Activated naive CD8-positive, alpha-beta T cell (primary cell): Measurements from ENCODE around the gene NCBP3.

Experiments
- H3K27ac Mint-ChIP-seq: one replicate; pipeline ENCODE4 v1.8.0; 2021; ENCODE audit warnings: mixed read lengths
- H3K27me3 Mint-ChIP-seq: one replicate; pipeline ENCODE4 v1.8.0; 2021; ENCODE audit warnings: mixed read lengths
- H3K36me3 Mint-ChIP-seq: one replicate; pipeline ENCODE4 v1.8.0; 2021; ENCODE audit warnings: mixed read lengths
- H3K4me1 Mint-ChIP-seq: one replicate; pipeline ENCODE4 v1.8.0; 2021; ENCODE audit warnings: low read depth, mixed read lengths
- H3K4me3 Mint-ChIP-seq: one replicate; pipeline ENCODE4 v1.8.0; 2021; ENCODE audit warnings: mild to moderate bottlenecking, mixed read lengths
- H3K9me3 Mint-ChIP-seq: one replicate; pipeline ENCODE4 v1.8.0; 2021; ENCODE audit warnings: low read depth, mixed read lengths

Gene NCBP3

GRCh38 chr17:3887394-3887793 is 41.3 kb upstream of the NCBP3 start:
- no peaks in the 10 kb centered on the region for H3K27me3 Mint-ChIP-seq
- H3K4me3 Mint-ChIP-seq, result peak overlapping the region; percentile 61
- peaks cover 40% of the 10 kb centered on the region for H3K4me1 Mint-ChIP-seq
- H3K36me3 Mint-ChIP-seq, result no peaks in the 10 kb centered on the region
- no peaks in the 10 kb centered on the region for H3K9me3 Mint-ChIP-seq
- peak overlapping the region; percentile 80 for H3K27ac Mint-ChIP-seq

- Mint-ChIP-seq H3K9me3 (no peaks in the 10 kb centered on the region), H3K27me3 (no peaks in the 10 kb centered on the region), H3K4me1 (peaks cover 40% of the 10 kb centered on the region), H3K4me3 (peak overlapping the region; percentile 61), H3K27ac (peak overlapping the region; percentile 80), H3K36me3 (no peaks in the 10 kb centered on the region)
Observed at GRCh38 chr17:3886776-3887175, 40.7 kb upstream of the NCBP3 start.

DNA sequence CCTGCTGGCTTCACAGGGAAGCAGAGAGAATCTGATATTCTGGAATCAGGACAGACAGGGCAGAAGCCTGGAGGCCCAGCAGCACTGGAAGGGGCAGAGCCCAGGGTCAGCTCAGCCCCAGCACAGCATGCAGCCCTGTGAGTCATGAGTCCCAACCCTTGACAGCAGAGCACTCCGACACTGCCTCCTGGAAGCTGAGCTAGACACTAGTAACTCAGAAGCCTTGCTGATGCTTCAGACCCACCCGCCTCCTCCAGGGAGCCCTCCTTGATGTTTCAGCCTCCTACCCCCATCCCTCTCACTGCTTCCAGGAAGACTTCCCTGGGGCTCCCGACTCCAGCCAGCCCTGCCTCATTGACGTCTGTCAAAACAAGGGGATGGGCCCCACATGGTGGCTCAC is 39.9 kb upstream of the NCBP3 start:
- no peak overlapping the region for H3K4me3 Mint-ChIP-seq
- peaks cover 32% of the 10 kb centered on the region for H3K4me1 Mint-ChIP-seq
- H3K27ac Mint-ChIP-seq, result no peak overlapping the region
- H3K9me3 Mint-ChIP-seq, result no peaks in the 10 kb centered on the region
- H3K27me3 Mint-ChIP-seq, result no peaks in the 10 kb centered on the region
- no peaks in the 10 kb centered on the region for H3K36me3 Mint-ChIP-seq

DNA sequence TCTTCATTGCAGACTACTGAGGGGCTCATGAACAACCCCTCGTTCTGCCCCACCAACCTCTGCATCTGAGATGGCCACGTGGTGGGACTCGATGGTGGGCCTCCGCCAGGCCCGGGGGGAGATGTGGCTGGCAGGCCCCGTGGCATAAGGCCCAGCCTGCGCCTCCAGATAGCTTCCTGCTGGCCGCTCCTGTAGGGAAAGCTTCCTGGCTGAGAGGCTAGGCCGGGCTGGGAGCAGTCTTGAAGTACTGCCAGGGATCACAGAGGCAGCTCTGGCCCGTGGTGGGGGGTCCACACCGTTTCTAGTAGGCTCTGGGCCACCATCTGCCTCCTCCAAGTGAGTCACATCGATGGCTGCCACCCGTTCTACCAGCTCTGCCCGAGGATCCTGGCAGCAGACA is 39.2 kb upstream of the NCBP3 start:
- Mint-ChIP-seq H3K27me3 (no peaks in the 10 kb centered on the region), H3K4me1 (peaks cover 26% of the 10 kb centered on the region), H3K27ac (no peak overlapping the region), H3K36me3 (no peaks in the 10 kb centered on the region), H3K4me3 (no peak overlapping the region), H3K9me3 (no peaks in the 10 kb centered on the region)

DNA sequence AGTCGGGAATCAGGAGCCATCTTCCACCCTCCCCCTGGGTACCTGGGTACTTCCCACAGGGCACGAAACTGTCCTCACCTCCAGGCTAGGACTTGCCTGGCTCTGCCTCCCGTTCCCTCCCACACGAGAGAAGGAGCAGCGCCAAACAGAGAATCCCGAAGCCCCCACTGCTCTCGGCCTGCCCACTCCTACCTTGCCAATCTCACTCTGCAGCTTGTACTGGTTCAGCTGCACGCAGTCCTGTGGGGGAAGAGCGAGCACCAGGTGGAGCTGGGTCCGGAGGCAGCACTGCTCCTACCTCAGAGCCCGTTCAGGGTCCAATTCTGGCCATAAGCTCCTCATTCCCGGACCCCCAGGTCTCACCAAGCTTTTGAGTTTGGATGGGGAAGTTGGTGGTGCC is 38.1 kb upstream of the NCBP3 start:
- H3K4me1 Mint-ChIP-seq, result peaks cover 24% of the 10 kb centered on the region
- H3K36me3 Mint-ChIP-seq, result peaks cover 2% of the 10 kb centered on the region
- no peak overlapping the region for H3K4me3 Mint-ChIP-seq
- no peak overlapping the region for H3K27ac Mint-ChIP-seq
- no peaks in the 10 kb centered on the region for H3K9me3 Mint-ChIP-seq
- no peaks in the 10 kb centered on the region for H3K27me3 Mint-ChIP-seq

DNA sequence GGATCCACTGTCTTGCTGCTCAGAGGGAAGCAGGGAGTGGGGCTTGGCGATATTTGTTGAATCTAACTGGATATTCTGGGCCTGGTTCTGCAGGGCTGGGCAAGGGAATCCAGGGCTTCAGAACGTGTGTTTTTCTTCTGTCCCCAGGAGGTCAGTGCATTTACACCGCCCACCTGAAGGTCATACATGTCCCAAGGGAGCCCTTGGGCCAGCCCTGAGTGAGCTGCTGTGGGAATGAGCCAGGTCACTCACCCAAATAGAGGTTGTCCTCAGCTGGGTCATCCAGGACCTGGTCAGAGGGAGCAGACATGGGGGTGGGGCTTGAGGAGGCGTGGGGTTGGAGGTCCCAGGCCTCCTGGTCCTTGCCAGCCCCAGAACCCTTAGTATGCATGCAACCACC is 36.2 kb upstream of the NCBP3 start:
- no peak overlapping the region for H3K27ac Mint-ChIP-seq
- H3K36me3 Mint-ChIP-seq, result peaks cover 2% of the 10 kb centered on the region
- H3K9me3 Mint-ChIP-seq, result no peaks in the 10 kb centered on the region
- H3K4me1 Mint-ChIP-seq, result peaks cover 13% of the 10 kb centered on the region
- H3K4me3 Mint-ChIP-seq, result no peak overlapping the region
- no peaks in the 10 kb centered on the region for H3K27me3 Mint-ChIP-seq

DNA sequence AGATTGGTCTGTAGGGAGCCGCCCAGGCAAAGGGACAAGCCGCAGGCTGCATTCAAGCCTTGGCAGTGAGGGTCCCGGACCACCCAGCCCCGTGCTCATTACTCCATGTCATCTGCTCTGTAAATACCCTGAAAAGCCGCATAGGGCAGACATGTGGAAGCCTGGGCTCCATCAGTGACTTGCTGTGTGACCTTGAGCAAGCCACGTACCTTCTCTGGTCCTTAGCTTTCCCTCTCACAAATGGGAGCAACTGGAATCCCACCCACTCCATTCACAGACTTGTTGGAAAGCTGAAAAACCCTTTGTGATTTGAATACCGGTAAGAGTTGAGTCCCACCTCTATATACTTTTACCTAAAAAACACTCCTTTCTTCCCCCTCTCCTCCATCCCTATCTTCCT is 34.9 kb upstream of the NCBP3 start:
- Mint-ChIP-seq H3K4me3 (no peak overlapping the region), H3K36me3 (peaks cover 2% of the 10 kb centered on the region), H3K27me3 (no peaks in the 10 kb centered on the region), H3K4me1 (peaks cover under 1% of the 10 kb centered on the region), H3K9me3 (no peaks in the 10 kb centered on the region), H3K27ac (no peak overlapping the region)

DNA sequence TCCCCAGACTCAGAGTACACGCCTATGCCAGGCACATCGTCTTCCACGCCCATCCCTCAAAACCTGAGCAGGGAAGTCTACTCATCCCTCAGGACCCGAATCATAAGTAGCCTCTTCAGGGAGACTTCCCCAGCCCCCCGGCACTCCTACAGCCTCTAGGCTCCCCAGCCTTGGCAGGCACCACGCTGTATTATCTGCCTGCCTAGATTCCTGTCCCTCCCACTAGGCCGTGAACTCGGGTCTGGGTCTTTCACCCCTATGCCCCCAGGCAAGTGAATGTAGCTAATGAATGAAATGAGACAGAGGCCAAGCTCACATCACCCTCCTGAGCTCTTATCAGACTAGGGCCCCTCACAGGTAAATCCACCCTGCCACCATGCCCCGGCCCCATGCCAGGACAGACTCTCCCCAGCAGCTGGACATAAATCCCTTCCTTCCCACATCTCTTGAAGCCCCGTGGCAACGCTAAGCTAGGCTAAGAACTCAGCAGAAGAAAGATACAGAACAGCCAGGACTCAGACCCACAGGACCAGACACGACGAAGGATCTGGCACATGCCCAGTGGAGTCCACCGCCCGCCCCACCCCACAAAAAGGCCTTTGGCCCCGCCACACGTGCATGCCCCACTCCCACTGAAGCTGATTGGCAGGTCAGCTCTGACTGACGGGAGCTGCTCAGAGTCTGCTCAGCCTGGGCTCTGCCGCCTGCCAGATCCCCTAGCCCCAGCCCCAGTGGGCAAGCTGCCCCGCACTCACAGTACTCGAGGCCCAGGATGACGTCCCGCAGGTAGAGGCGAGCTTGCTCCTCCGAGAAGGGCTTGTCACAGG is 33.8 kb upstream of the NCBP3 start:
- Mint-ChIP-seq H3K9me3 (no peaks in the 10 kb centered on the region), H3K27ac (no peak overlapping the region), H3K4me3 (no peak overlapping the region), H3K36me3 (peaks cover 2% of the 10 kb centered on the region), H3K27me3 (no peaks in the 10 kb centered on the region), H3K4me1 (no peaks in the 10 kb centered on the region)

GRCh38 chr17:3879186-3879585 is 33.1 kb upstream of the NCBP3 start:
- H3K4me3 Mint-ChIP-seq, result no peak overlapping the region
- no peak overlapping the region for H3K27ac Mint-ChIP-seq
- H3K9me3 Mint-ChIP-seq, result no peaks in the 10 kb centered on the region
- H3K27me3 Mint-ChIP-seq, result no peaks in the 10 kb centered on the region
- H3K4me1 Mint-ChIP-seq, result no peaks in the 10 kb centered on the region
- H3K36me3 Mint-ChIP-seq, result peaks cover 2% of the 10 kb centered on the region

GRCh38 chr17:3877220-3877619 is 31.2 kb upstream of the NCBP3 start:
- H3K36me3 Mint-ChIP-seq, result peaks cover 5% of the 10 kb centered on the region

GRCh38 chr17:3875317-3875716 is 29.3 kb upstream of the NCBP3 start:
- H3K27ac Mint-ChIP-seq, result no peak overlapping the region
- H3K36me3 Mint-ChIP-seq, result peaks cover 5% of the 10 kb centered on the region
- H3K4me3 Mint-ChIP-seq, result no peak overlapping the region
- H3K4me1 Mint-ChIP-seq, result peaks cover 7% of the 10 kb centered on the region
- no peaks in the 10 kb centered on the region for H3K27me3 Mint-ChIP-seq
- H3K9me3 Mint-ChIP-seq, result no peaks in the 10 kb centered on the region

More at GRCh38 chr17:3877220-3877619, 31.2 kb upstream of the NCBP3 start:
- no peak overlapping the region for H3K27ac Mint-ChIP-seq
- no peak overlapping the region for H3K4me3 Mint-ChIP-seq
- no peaks in the 10 kb centered on the region for H3K27me3 Mint-ChIP-seq
- no peaks in the 10 kb centered on the region for H3K4me1 Mint-ChIP-seq
- no peaks in the 10 kb centered on the region for H3K9me3 Mint-ChIP-seq

DNA sequence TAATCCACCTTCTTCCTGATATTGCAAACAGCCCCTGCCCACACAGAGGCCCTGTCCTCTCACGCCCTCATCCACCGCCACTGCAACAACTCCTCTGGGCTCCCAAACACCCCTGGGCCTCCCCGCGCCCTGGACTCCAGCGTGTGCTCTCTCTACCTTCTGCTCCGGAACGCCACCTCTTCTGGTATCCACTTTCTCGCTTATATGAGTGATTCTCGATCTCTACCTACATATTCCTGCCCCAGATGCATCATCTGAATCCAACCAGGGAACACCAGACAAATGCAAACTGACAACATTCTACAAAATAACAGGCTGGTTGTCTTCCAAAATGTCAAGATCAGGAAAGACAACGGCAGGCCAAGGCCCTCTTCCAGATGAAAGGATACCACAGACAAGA is 27.8 kb upstream of the NCBP3 start:
- H3K27me3 Mint-ChIP-seq, result no peaks in the 10 kb centered on the region
- H3K4me3 Mint-ChIP-seq, result no peak overlapping the region
- H3K4me1 Mint-ChIP-seq, result peaks cover 7% of the 10 kb centered on the region
- H3K27ac Mint-ChIP-seq, result no peak overlapping the region
- H3K36me3 Mint-ChIP-seq, result peaks cover 3% of the 10 kb centered on the region
- no peaks in the 10 kb centered on the region for H3K9me3 Mint-ChIP-seq

- Mint-ChIP-seq H3K4me1 (peaks cover 7% of the 10 kb centered on the region), H3K36me3 (peaks cover 3% of the 10 kb centered on the region), H3K4me3 (peak overlapping the region; percentile 71), H3K27me3 (no peaks in the 10 kb centered on the region), H3K9me3 (no peaks in the 10 kb centered on the region), H3K27ac (peak overlapping the region; percentile 88)
Observed at GRCh38 chr17:3870871-3871306, 24.8 kb upstream of the NCBP3 start.

DNA sequence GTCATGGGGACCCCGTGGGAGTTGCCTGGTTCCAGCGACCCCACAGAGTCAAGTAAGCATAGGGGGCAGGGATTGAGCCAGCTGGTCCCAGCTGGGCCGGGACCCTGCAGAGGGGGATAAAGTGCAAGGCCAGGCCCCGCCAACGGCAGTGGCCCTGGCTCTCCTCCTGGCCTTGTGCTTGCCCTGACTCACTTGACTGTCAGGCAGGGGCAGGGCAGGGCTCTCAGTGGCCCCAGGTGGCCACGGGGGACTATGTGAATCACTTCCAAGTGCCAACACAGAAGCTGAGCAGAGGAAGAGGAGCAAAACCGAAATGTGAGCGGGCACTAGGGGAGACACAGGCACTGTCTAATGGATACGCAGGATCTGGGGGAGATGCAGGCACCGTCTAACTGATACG is 21.6 kb upstream of the NCBP3 start:
- no peak overlapping the region for H3K27ac Mint-ChIP-seq
- no peaks in the 10 kb centered on the region for H3K36me3 Mint-ChIP-seq
- peaks cover 7% of the 10 kb centered on the region for H3K4me1 Mint-ChIP-seq
- no peaks in the 10 kb centered on the region for H3K9me3 Mint-ChIP-seq
- no peak overlapping the region for H3K4me3 Mint-ChIP-seq
- no peaks in the 10 kb centered on the region for H3K27me3 Mint-ChIP-seq

GRCh38 chr17:3867106-3867505 is 21.1 kb upstream of the NCBP3 start:
- Mint-ChIP-seq H3K27me3 (no peaks in the 10 kb centered on the region), H3K36me3 (no peaks in the 10 kb centered on the region), H3K9me3 (no peaks in the 10 kb centered on the region), H3K4me3 (no peak overlapping the region), H3K27ac (no peak overlapping the region), H3K4me1 (peaks cover 7% of the 10 kb centered on the region)

DNA sequence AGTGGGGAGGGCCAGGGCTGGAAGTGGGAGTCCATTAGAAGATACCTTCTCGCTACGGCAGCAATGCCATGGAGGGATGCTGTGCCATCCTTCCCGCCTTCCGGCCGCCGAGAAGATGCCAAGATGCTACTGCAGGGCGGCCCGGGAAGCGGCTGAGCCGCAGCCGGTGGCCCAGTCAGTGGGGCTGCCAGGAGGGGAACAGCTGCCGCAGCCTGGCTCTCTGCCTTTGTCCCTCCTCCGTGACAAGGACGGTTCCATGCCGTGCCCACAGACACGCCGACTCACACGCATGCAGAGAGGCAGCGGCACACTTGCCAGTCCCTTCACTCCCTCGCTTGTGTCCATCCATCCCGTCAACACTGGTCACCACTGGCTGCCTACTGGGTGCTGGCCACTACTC is 20.2 kb upstream of the NCBP3 start:
- Mint-ChIP-seq H3K4me3 (no peak overlapping the region), H3K27me3 (no peaks in the 10 kb centered on the region), H3K36me3 (peaks cover 1% of the 10 kb centered on the region), H3K9me3 (no peaks in the 10 kb centered on the region), H3K27ac (no peak overlapping the region), H3K4me1 (peaks cover 6% of the 10 kb centered on the region)
